OCI-LY3 (cell line): ENCODE results near the gene MTIF2.

Experiments used
- CTCF ChIP-seq: fragments of 200-600, 300-600 bp; sonication (generic); IDR thresholded peaks from 2 replicates; pipeline ENCODE4 v1.5.1; 2014; ENCODE audit warnings: antibody characterized with exemption, low read length, low read depth
- EZH2phosphoT487 ChIP-seq: fragments of 200-600 bp; shearing (Covaris generic); IDR thresholded peaks from 2 replicates; pipeline ENCODE4 v1.6.1; 2018; ENCODE audit warnings: antibody characterized with exemption, mixed run types, low read depth

- TF ChIP-seq CTCF, result no peak
- TF ChIP-seq EZH2phosphoT487, result no peak
These were observed 22.0 kb downstream of the MTIF2 start for GRCh38 chr2:55247025-55247424.
